NCI-H146 (cell line): ENCODE measurements around the gene STK10.

ENCODE experiments used
- DNase-seq: peaks from one replicate; lab custom pipeline; 2025; lab: John Stamatoyannopoulos, UW

The STK10 gene

GRCh38 chr5:172188893-172189692, 1.1 kb upstream of the STK10 start:
- DNase-seq: peak; percentile 44

DNA sequence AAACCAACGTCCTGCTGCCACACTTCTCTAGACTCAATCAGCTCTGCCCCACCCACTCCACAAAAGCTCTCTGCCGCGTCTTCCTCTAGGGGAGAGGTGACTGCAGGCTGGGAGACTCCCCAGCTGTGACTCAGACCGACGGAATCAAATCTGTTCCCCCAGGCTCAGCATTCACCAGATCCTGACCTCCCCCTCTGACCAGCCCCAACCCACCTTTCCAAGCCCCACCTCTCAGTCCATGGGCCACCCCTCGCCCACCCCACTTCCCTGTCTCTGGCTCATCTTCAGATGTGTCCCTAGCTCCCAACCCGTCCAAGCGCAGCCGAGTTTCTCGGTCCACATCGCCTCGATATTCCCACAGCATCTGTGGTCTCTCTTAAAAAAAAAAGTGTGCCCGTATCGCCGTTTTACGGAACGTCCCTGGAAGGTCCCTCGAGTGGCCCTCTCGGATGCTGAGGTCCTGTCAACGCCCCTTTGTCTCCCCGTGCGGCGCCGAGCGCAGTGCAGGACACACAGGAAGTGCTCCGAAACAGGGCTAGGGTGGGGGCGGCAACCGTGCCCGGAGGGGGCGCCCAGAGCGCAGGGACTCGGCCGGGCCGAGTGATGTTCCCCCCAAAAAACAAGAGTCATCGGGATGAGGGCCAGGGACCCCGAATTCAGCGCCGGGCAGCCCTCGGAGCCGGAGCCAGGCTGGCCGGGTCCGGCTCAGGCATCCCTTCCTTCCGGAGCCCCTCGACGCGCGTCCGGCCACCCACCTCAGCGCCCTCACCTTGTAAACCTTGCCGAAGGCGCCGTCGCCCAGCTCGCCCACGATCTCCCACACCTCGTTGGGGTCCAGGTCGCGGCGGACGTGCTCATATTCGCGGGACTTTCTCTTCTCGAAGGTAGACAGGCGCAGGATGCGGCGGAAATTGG, 649 bp downstream of the STK10 start:
- DNase-seq: peak; percentile 43

GRCh38 chr5:172186114-172186695, 1.8 kb downstream of the STK10 start:
- DNase-seq: no peak

DNA sequence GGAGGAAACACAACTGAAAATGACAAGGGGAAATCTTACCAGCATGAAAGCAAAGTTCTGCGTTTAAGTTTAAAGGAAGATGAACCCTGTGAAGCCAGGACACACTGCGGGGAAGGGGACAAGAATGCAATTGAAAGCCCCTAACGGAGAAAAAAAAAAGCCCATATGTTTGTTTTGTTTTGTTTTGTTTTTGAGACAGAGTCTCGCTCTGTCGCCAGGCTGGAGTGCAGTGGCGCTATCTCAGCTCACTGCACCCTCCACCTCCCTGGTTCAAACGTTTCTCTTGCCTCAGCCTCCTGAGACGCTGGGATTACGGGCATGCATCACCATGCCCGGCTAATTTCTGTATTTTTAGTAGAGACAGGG, 2.9 kb downstream of the STK10 start:
- no peak for DNase-seq

- DNase-seq: no peak
Observed at GRCh38 chr5:172183881-172184280, 4.1 kb downstream of the STK10 start.

DNA sequence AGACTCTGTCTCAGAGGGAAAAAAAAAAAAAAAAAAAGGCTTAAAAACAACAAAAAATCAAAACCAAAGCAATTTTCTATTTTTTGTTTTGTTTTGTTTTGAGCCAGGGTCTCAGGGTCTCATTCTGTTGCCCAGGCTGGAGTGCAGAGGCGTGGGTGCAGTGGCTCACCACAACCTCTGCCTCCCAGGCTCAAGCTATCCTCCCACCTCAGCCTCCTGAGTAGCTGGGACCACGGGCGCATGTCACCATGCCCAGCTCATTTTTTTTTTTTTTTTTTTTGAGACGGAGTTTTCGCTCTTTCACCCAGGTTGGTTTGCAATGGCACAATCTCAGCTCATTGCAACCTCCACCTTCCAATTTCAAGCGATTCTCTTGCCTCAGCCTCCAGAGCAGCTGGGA, 5.7 kb downstream of the STK10 start:
- DNase-seq: no peak

DNA sequence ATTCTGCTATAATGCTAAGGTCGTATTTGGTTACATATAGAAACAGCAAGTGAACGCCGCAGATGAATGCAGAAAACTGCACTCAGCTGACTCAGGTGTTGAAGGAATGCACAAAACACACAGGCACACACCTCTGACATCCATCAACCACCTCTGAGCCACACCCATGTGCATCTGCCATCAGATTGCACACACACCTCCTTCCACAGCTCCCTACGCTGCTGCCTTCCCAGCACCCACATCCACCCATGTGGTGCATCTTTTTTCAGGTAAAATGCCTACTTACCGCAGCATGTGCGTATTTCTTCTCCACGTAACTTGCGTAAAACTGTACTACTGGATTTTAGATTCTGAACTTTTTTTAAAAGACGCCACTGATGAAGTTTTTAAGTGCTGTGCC, 7.1 kb downstream of the STK10 start:
- no peak for DNase-seq

DNA sequence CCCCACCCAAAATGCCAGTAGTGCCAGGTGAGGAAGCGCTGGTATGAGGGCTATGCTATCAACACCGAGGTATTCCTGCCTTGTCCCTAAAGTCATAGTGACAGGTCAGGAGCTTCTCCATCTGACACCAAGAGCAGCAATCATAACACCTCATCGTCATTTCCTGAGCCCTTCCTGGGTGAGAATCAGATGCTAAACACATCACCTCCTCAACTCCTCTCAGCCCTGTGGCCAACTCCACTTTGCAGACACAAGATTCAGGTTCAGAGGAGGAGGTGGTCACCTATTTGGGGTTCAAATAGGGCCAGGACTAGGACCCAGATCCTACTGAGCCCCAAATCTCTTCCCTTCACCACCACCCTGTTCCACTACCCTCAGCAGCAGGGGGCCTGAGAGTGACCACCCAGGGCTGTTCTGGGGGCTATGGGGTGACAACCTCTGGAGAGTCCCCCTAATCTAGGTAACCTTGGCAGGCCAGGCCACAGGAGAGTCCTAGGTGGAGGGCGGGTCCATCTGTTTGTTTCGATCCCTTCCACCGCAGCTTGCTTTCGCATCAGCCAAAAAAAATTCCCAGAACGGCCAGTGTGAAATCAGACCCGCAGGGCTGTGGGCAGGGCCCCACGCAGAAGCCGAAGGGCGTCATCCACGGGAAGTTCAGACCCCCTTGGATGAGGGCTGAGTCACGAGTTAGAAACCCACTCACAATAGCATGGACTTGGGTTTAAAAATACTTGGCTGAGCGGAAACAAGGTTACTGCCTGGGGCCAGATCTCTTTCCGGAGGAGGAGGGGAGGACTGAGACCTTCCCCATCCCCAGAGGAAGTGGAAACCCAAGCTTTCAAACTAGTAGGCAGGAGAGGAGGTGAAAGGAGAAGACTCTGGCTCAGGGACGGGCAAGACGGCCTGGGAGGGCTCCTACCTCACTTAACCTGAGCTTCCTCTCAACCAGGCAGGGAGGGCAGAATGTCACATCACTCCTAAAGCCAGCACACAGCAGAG, 8.7 kb downstream of the STK10 start:
- DNase-seq: no peak

GRCh38 chr5:172178301-172178987, 9.6 kb downstream of the STK10 start:
- DNase-seq: peak; percentile 6

- no peak for DNase-seq
Observed at GRCh38 chr5:172177176-172177575, 10.8 kb downstream of the STK10 start.

- DNase-seq: no peak
Observed at GRCh38 chr5:172175263-172175719, 12.7 kb downstream of the STK10 start.

DNA sequence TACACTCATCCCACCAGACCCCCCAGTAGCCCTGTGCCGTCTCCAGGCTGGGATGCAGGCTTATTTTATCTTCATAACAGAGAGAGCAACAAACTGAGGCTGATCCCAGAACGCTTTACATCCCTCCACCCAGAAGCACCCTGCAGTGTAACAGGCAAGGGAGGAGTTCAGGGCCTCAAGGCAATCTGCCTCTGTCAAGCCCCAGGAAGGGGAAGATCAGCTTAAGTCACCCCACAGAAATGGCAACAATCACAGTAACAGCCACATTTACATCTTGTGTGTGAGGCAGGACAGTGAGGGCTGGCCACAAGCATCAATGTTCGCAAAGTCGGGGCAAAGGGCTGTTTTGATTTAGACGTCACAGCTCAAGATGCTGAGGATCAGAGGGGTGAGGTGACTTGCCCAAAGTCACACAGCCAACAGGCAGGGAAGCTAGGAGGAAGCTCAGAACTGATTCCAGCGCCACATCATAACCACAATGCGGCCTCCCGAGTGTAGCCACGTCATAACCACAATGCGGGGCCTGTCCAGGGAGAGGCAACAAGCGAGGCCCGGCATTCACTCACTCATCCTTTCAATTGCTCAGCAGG, 14.4 kb downstream of the STK10 start:
- no peak for DNase-seq

DNA sequence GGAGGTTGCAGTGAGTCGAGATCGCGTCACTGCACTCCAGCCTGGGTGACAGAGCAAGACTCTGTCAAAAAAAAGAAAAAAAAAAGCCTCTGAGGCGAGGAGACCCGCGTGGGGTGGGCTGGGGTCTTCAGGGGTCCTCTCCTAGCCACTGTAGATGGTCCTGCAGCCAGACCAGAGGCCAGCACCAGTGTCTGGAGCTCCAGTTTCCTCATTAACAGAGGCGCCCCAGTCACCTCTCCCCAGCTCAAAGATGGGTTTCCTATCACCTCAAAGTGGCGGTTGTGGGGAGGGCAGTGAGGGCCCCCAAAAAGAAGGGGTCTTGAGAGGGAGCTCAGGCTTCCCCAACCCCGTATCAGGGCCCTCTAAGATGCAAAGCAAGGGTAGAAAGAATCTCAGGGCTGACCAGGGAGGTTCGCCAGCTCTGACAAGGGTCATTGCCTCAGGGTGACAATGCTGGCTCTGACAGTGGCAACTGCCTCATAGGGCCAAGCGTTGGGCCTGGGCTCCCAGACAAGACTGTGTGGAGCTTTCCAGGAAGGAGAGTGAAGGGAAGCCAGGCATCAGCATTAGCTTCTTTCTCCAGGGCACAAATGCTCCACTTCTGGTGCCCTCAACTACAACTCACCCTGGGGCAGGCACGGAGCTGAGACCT, 15.0 kb downstream of the STK10 start:
- no peak for DNase-seq

DNA sequence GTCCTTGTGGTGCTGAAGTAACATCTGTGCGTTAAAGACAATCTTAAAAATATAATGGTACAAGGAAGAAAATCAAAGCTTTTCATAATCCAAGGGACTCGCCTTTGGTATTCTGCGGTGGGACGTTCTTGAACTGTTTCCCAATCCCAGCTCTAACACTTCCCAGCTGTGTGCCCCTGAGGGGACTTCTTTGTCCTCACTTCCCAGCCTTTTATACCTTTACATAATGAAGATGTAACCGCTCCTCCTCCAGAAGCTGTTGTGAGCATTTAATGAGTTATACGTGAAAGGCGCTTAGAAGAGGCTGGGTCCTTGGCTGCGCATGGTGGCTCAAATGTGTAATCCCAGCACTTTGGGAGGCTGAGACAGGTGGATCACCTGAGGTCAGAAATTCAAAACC, 16.9 kb downstream of the STK10 start:
- DNase-seq: no peak

- no peak for DNase-seq
Observed at GRCh38 chr5:172170251-172170701, 17.7 kb downstream of the STK10 start.

DNA sequence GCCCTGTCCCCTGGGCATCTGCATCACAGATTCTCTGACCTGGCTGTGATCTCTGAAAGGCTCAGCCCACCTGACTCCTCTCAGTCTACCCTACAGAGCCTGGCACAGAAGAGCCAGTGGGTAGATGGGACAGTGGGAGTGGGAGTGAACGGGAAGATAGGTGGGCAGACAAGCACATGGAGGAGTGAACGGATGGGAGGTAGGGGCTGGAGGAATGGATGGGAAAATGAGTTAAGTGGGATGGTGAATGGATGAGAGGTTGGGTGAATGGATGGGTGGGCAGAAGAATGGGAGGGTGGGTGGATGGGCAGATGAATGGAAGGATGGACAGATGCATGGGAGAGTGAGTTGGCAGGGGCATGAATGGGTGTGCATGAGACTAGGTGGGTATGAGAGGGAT, 18.8 kb downstream of the STK10 start:
- DNase-seq: no peak

DNA sequence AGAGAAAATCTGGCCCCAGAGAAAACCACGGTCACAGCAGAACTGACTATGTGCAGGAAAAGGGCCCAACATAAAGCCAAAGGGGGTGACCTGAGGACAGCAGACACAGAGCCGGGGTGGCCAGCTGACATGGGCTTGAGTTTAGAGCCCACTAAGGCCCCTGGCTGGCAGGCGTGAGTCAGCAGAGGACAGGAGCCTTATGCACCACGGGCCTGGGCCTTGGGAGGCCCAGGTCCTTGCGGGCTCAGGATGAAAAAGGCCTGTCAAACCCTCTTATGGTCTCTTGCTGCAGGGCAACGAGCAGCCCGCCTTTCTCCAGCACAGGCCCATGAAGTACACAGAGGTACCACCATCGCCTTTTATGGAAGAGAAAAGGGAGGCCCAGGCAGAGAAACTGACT, 19.7 kb downstream of the STK10 start:
- no peak for DNase-seq

DNA sequence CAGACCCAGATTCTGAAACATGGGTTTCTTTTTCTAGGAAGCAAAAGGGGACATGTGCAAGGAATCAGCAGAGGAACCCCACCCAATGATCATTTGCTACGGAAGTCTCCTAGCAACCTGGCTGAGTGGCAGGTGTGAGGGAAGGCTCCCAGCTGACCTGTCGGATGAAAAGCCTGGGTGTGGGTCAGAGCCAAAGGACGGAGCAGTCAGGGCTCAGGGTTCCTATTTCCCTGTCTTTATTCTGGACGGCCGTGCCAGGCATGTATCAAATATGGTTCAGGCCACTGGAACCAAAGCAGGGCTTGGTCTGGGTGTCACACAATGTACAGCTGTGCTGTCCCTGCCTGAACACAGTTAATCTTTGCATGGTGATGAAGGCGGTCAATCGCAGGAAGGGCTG, 20.1 kb downstream of the STK10 start:
- DNase-seq: peak; percentile 30

- DNase-seq: no peak
Observed at GRCh38 chr5:172166030-172166826, 21.8 kb downstream of the STK10 start.
